Heart right ventricle (tissue), 16 donors: ENCODE data around the gene TMEM38B. TPM values are rescaled to one million over a fixed set of nuclear protein-coding genes. Genes with fewer than 3 reads are reported as not detected.

ENCODE experiments used
- ATAC-seq, 8 donors: fragments of 200-7000 bp; cut with Tn5 transposase; one replicate each; pipeline ENCODE4 v1.9.1; 2020; ENCODE audit warnings: mild to moderate bottlenecking in 8 of 8, moderate library complexity in 8 of 8, moderate number of reproducible peaks in 1 of 8
- DNase-seq, 2 donors: peaks; one replicate each; pipeline ENCODE4 v3.0.0-alpha.2; 2020
- H3K27ac ChIP-seq, 10 donors: fragments of 200-600 bp; sonication (generic) in 2 of 10; one replicate each; pipeline versions ENCODE4 v1.5.0 to v1.8.0; 2020 to 2022; ENCODE audit warnings: mild to moderate bottlenecking in 3 of 10
- H3K27me3 ChIP-seq, 7 donors: fragments of 200-600 bp; one replicate each; pipeline ENCODE4 v1.8.0; 2021 to 2022; ENCODE audit warnings: mild to moderate bottlenecking in 2 of 7
- H3K36me3 ChIP-seq, 9 donors: fragments of 200-600 bp; sonication (generic) in 1 of 9; one replicate each; pipeline versions ENCODE4 v1.5.0 to v1.8.0; 2020 to 2022; ENCODE audit warnings: mild to moderate bottlenecking in 2 of 9
- H3K4me1 ChIP-seq, 9 donors: fragments of 200-600 bp; sonication (generic) in 1 of 9; one replicate each; pipeline versions ENCODE4 v1.5.0 to v1.8.0; 2020 to 2022; ENCODE audit warnings: mild to moderate bottlenecking in 4 of 9
- H3K4me3 ChIP-seq, 10 donors: fragments of 200-600 bp; sonication (generic) in 2 of 10; one replicate each; pipeline versions ENCODE4 v1.5.0 to v1.8.0; 2020 to 2022; ENCODE audit warnings: mild to moderate bottlenecking in 7 of 10, moderate library complexity in 2 of 10
- H3K9me3 ChIP-seq, 11 donors: fragments of 200-600 bp in 10 of 11; sonication (generic) in 2 of 11; one replicate each; pipeline versions ENCODE4 v1.5.0 to v1.8.0; 2013 to 2022; ENCODE audit warnings: mild to moderate bottlenecking in 2 of 11, control low read depth in 1 of 11, moderate library complexity in 1 of 11
- WGBS, 2 donors: extraction: QIAGEN DNeasy Blood & Tissue Kit; methylation state at CpG; one replicate each; pipeline ENCODE4 v1.1.7; 2013; ENCODE audit warnings: inconsistent platforms in 1 of 2; 5-methylcytosine and 5-hydroxymethylcytosine counted together
- intact Hi-C, 10 donors: fragments of 100-400 bp; cut with DNase I; formaldehyde crosslinking; loops; one replicate each; pipeline versions ENCODE4 v1.11.1 to v1.14.2; 2022
- polyA plus RNA-seq, 2 donors: library from polyadenylated mRNA; stranded (reverse); fragments of 200-250 nt; gene quantifications; one replicate each; pipeline ENCODE4 v1.2.3, GENCODE V29; 2013
- total RNA-seq, 10 donors: library from RNA; stranded (reverse); fragmentation: NEBNext Ultra II Directional in 3 of 10; extraction: Animal tissue kit (Norgen Biotek cat#: 25700) in 3 of 10; gene quantifications; one replicate each; pipeline versions ENCODE4 v1.2.1 to v1.2.4, GENCODE V29; 2021 to 2023
- TF ChIP-seq, protein P1 (sequence below), 9 donors: fragments of 200-600 bp; sonication (generic) in 2 of 9; IDR thresholded peaks; one replicate each; pipeline versions ENCODE4 v1.5.0 to v1.8.0; 2021 to 2022; ENCODE audit warnings: antibody characterized with exemption in 9 of 9, mild to moderate bottlenecking in 5 of 9, moderate library complexity in 1 of 9
- donor health status: Arrhythmogenic right ventricular cardiomyopathy.
- donor health status: ischemic (EF 13 %, LVEDD 7.1; RV severe dilation, severe dysfunction).
- donor health status: healthy with polysubstance abuse.
- donor health status: DM: no; HTN: yes; CAD: no.
- donor health status: DM: no; HTN: no; CAD: no.
- donor health status: ischemic (EF 25% LVEDD 6.9; RV normal size, moderate dysfunction).
- donor health status: ischemic (EF 25% LVEDD 5.7; RV mildly dilated, moderate dysfunction).
- donor health status: healthy.
- donor health status: DM: yes; HTN: yes; CAD: no.
- donor health status: Ischemic cardiomyopathy.
- donor health status: ischemic (EF 35%, LVEDD 5.7; RV mildly dilated, moderate dysfunction).
- donor health status: nonischemic (EF 11% LVEDD 7.7; RV severe dilation, severe dysfunction).
- donor health status: DM: yes; HTN: yes; CAD: no.
- donor health status: PGD.
- donor health status: ischemic (EF 29% LVEDD 5.4; RV normal size, mild dysfunction).
- donor health status: nonischemic (EF 23%, LVEDD 6.1; RV moderate dilation, normal function).

TMEM38B gene
- total and polyA plus RNA-seq, 12 donors: 13.5 to 68.4 (median 53.0) TPM

DNA sequence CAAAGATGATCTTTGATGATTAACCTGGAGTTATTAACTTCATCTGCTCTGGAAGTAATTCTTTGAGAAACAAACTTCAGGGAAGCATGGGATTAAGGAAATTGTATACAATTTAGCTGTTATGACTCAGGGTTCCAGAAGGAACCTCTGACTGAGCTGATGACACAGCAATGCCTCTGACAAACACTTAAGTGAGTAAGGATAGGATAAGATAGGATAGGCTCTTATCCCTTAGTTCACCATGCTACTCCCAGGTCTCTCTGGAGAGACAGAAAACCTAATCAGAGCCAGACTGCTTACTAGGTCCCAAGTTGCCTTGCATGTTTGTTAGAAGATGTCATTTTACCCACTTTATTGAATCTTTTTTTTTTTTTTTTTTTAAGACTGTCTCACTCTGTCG is 12.6 kb upstream of the TMEM38B start:
- no peak overlapping the region for H3K4me3 ChIP-seq
- no peak for ATAC-seq
- no peak overlapping the region for H3K27ac ChIP-seq
- intact Hi-C loops: no loop called here
- TF ChIP-seq, protein P1, sequence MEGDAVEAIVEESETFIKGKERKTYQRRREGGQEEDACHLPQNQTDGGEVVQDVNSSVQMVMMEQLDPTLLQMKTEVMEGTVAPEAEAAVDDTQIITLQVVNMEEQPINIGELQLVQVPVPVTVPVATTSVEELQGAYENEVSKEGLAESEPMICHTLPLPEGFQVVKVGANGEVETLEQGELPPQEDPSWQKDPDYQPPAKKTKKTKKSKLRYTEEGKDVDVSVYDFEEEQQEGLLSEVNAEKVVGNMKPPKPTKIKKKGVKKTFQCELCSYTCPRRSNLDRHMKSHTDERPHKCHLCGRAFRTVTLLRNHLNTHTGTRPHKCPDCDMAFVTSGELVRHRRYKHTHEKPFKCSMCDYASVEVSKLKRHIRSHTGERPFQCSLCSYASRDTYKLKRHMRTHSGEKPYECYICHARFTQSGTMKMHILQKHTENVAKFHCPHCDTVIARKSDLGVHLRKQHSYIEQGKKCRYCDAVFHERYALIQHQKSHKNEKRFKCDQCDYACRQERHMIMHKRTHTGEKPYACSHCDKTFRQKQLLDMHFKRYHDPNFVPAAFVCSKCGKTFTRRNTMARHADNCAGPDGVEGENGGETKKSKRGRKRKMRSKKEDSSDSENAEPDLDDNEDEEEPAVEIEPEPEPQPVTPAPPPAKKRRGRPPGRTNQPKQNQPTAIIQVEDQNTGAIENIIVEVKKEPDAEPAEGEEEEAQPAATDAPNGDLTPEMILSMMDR (IDR thresholded peaks at IDR 0.05): no peak
- WGBS, 2 donors: 96% methylated on average over 1 of the region's 1 CpG
- no peak for DNase-seq
- no peaks in the 10 kb centered on the region for H3K36me3 ChIP-seq
- no peaks in the 10 kb centered on the region for H3K27me3 ChIP-seq
- H3K4me1 ChIP-seq: no peaks in the 10 kb centered on the region
- no peaks in the 10 kb centered on the region for H3K9me3 ChIP-seq

DNA sequence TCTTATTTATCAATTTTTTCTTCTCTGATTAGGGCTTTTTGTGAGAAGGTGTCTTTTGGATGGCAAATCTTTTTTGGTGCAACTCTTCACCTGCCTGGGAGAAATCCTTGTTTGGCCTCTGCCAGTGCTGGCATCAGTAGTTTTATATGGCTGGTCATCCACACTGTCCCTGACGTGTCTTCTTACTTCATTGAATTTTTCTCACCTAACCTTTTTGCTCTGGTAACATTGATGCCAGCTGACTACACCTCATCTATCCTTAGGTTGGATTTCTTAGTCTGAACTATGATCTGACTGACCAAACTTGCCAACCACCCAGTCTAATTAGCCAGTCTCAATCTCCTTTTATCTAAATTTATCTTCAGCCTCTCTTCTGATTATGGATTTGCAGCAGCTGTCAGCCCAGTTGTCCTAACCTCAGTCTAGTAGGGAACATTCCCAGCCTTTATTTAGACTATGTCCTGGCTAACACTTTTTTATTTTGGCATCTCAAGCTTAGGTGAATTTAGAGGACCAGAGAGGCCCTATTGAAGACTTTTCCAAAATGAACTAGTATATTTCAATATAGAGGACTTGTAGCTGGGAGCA is 10.6 kb upstream of the TMEM38B start:
- H3K4me3 ChIP-seq: no peak overlapping the region
- TF ChIP-seq, protein P1 (IDR thresholded peaks at IDR 0.05): no peak
- H3K36me3 ChIP-seq: no peaks in the 10 kb centered on the region
- no peak for DNase-seq
- H3K27me3 ChIP-seq: peaks cover 0 to 4% (median 0%) of the 10 kb centered on the region in 7 donors
- H3K9me3 ChIP-seq: no peaks in the 10 kb centered on the region
- ATAC-seq: peak in 1 of 8 donors; percentile 64
- H3K4me1 ChIP-seq: no peaks in the 10 kb centered on the region
- intact Hi-C loops: no loop called here
- no peak overlapping the region for H3K27ac ChIP-seq
- 37 to 38% methylated on average over 1 of the region's 1 CpG for WGBS, 2 donors

DNA sequence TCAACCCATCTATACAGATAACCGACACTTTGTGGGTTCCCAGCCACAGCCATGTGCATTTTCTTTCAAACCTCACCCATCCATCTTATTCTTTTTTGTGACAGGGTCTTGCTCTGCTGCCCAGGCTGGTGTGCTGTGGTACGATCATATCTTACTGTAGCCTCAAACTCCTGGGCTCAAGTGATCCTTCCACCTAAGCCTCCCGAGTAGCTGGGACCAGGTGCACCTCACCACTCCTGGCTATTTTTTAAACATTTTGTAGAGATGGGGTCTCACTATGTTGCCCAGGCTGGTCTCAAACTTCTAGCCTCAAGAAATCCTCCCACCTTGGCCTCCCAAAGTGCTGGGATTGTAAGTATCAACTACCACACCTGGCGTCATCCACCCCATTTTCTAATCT is 7.4 kb upstream of the TMEM38B start:
- TF ChIP-seq, protein P1 (IDR thresholded peaks at IDR 0.05): no peak
- H3K36me3 ChIP-seq: no peaks in the 10 kb centered on the region
- no peak overlapping the region for H3K4me3 ChIP-seq
- peaks cover 0 to 19% (median 9%) of the 10 kb centered on the region in 7 donors for H3K27me3 ChIP-seq
- intact Hi-C loops: no loop called here
- peaks cover 0 to 6% (median 0%) of the 10 kb centered on the region in 9 donors for H3K4me1 ChIP-seq
- H3K27ac ChIP-seq: no peak overlapping the region
- DNase-seq (no peak), ATAC-seq (no peak)
- WGBS, 2 donors: 90 to 96% methylated on average over 4 of the region's 4 CpGs
- H3K9me3 ChIP-seq: no peaks in the 10 kb centered on the region

DNA sequence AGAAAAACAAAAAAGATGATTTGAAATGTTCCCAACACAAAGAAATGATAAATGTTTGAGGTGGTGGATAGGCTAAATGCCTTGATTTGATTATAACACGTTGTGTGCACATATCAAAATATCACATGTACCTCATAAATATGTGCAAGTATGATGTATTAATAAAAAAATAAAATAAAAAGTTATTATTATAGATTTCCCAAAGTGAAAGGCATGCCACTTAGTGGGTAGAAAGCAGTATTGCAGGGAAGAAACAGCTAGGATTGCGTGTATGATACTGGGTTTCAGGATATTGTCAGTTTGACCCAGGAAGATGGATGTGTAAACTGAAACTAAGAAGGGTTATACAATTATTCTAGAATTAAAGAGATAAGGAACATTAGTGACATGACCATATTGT is 3.6 kb upstream of the TMEM38B start:
- ATAC-seq (no peak), DNase-seq (no peak)
- Histone ChIP-seq H3K27me3 (peaks cover 0 to 37% (median 25%) of the 10 kb centered on the region in 7 donors), H3K27ac (no peak overlapping the region), H3K4me3 (no peak overlapping the region), H3K9me3 (no peaks in the 10 kb centered on the region), H3K36me3 (no peaks in the 10 kb centered on the region), H3K4me1 (peaks cover 0 to 22% (median 14%) of the 10 kb centered on the region in 9 donors)
- TF ChIP-seq, protein P1 (IDR thresholded peaks at IDR 0.05): peak in 7 of 9 donors; percentile 5 to 39 (median 36)
- intact Hi-C loops: loop anchor here in 2 of 10 donors (5.0 to 10.0 kb wide), 2 partner anchors 246 to 1198 kb away; partner anchors contain the start of gene FSD1L (in 1 of the 2)
- WGBS, 2 donors: 61 to 73% methylated on average over 2 of the region's 2 CpGs
